ENCODE results near the gene RAB9A.
"Not testable (repeated sequence)": the region's sequence is repeated elsewhere in the genome, so short reads cannot be mapped to it uniquely, and the experiment has no call there.

RAB9A gene

DNA sequence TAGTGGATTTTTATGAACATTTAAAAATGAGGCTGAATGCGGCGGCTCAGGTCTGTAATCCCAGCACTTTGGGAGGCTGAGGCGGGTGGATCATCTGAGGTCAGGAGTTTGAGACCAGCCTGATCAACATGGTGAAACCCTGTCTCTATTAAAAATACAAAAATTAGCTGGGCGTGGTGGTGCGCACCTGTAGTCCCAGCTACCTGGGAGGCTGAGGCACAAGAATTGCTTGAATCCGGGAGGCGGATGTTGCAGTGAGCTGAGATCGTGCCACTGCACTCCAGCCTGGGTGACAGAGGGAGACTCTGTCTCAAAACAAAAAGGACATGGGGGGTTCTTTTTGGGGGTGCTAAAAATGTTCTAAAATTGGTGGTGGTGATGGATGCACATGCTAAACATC is 19.2 kb upstream of the RAB9A start:
- DNase-seq, ATAC-seq: not testable (repeated sequence)

DNA sequence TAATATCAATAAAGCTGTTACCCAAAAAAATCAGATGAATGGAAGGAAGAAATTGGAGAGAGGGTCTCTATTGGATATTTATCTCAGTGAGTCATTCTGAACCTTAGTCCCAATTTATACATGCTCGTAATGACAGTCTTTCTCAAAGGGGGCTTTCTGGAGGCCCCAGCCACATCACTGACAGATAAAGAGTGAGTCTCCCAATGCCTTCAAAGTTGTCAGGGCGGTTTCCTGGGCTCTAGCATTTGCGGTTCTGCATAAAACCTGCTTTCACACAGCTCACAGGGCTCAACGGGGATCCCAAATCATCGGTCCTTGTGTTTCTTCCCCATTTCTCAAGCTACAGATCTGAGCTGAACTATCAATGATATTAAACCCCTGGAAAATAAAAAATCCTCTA is 18.7 kb upstream of the RAB9A start:
- ATAC-seq (no peak), DNase-seq (no peak)

DNA sequence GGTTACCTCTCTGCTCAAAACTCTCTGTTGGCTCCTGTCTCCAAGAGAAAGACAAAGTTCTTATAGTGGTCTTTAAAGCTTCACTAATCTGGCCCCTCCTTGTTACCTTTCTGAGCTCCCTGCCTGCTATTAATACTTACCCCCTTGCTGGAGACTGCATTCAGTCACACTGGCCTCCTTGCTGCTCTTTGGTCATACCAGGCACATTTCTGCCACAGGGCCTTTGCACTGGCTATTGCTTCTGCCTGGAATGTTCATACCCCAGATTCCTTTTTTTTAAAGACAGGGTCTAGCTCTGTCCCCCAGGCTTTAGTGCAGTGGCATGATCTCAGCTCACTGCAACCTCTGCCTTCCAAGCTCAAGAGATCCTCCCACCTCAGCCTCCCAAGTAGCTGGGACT is 15.9 kb upstream of the RAB9A start:
- no peak for ATAC-seq

DNA sequence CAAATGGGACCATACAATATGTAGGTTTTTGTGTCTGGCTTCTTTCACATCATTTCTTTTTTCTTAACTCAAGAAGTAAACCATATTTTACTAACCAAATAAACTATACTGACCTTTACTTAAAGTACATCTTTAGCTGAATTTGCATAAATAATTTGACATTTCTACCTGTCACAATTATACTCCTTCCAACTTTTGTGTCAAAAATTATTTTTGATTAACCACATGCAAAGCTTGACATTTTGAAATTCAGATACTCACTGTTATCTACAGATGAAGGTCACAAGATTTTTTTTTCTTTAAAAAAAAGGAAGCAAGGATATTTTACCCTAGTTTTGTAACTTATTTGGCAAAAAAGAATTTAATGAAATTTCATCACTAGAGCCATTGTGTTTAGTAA is 12.0 kb upstream of the RAB9A start:
- ATAC-seq = no peak
- no peak for DNase-seq

More for the DNA sequence above, 15.9 kb upstream of the RAB9A start:
- no peak for DNase-seq

DNA sequence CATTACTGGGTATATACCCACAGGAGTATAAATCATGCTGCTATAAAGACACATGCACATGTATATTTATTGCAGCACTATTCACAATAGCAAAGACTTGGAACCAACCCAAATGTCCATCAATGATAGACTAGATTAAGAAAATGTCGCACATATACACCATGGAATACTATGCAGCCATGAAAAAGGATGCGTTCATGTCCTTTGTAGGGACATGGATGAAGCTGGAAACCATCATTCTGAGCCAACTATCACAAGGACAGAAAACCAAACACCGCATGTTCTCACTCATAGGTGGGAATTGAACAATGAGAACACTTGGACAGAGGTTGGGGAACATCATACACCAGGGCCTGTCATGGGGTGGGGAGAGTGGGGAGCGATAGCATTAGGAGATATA is 9.2 kb upstream of the RAB9A start:
- DNase-seq, ATAC-seq: not testable (repeated sequence)

DNA sequence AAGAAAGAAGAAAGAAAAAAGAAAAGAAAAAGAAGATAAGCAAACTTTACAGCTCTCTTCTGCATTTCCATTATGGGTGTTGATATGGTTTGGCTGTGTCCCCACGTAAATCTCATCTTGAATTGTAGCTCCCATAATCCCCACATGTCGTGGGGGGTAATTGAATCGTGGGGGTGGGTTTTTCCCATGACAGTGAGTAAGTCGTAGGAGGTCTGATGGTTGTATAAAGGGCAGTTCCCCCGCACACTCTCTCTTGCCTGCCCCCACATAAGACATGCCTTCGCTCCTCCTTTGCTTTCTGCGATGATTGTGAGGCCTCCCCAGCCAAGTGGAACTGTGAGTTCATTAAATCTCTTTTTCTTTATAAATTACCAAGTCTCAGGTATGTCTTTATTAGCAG is 7.3 kb upstream of the RAB9A start:
- DNase-seq (no peak), ATAC-seq (no peak)

DNA sequence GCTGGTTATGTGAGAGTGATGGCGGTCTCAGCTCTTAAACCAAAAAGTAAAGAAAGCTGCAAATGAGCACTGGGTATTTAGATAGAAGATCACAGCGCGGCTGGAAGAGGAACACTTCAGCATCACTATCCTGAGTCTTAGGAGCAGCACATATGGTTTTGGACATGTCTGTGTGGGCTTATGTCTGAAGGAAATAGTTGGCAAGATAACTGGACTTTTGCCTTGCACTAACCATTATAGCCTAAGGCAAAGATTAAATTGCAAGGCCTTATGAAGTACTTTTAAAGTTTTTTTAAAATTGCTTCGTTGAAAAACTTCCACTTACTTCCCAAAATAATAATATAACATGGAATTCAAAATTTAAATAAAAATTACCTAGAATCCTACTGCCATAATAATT is 4.6 kb upstream of the RAB9A start:
- DNase-seq (no peak), ATAC-seq (no peak)

DNA sequence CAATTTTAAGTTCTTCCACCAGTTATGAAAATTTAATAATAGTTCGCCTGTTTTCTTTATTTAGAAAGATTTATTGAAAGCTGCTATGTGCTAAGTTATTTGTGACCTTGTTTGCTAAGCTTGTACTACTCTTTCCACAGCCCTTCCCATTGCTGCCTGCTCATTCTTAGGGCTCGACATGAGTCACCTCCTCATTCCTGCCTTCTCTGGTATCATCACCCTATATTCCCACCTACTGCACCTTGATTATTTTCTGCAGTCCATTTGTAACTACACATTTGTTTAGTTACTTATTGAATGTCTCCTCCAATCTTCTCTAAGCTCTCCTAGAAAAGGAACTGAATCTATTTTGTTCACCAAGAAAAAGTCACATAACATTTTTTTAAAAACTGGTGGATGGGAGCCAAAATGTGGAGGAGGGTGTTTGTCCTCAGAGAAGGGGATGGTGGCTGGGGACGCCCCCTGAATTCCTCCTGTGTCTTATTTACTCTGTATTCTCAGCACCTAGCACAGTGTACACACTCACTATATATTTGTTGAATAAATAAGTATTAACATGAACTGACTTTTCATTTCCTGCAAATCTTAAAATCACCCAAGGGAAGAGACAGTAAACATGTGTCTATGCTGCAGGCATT is 3.7 kb upstream of the RAB9A start:
- no peak for DNase-seq
- no peak for ATAC-seq

DNA sequence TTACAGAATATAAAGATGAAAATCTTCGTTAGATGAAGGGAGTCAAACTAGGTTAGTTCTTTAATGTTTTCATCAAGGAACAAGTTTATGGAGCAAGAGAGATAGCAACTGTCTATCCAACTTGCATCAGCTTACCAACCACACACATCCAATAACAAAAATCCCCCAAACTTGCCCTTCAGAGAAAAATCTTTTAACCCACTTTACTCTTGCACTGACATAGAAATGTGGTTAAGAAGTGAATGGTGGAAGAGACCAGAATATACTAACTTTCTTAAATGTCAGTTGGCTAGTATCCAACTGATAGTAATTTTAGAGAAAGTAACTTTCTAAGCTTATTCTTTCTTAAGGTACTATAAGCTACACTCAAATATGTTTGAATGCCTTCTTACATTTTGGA is 1.7 kb upstream of the RAB9A start:
- ATAC-seq = peak; percentile 21
- DNase-seq = no peak

DNA sequence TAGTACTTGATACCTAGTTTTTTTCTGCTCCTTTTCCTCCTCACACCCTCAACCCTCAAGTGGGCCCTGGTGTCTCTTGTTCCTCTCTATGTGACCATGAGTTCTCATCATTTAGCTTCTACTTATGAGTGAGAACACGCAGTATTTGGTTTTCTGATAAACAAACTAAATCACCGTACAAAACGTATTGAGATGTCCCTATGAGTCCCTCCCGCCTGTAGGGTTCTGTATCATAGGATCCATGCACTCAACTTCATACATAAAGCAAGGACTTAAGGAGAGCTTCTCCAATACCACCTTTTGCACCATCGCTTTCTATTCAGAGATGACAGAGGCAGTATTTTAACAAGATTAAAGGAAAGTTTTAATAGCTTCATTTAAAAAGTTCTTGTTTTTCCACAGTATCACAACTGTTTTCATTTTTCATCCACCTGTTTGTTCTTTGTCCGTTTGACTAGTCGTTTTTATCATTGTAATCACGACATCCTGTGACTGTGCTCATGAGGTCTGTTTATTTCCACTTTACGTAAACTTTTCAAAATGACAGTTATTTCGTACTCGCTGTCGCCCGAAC is 457 bp upstream of the RAB9A start:
- DNase-seq = no peak
- ATAC-seq = peak; percentile 21

DNA sequence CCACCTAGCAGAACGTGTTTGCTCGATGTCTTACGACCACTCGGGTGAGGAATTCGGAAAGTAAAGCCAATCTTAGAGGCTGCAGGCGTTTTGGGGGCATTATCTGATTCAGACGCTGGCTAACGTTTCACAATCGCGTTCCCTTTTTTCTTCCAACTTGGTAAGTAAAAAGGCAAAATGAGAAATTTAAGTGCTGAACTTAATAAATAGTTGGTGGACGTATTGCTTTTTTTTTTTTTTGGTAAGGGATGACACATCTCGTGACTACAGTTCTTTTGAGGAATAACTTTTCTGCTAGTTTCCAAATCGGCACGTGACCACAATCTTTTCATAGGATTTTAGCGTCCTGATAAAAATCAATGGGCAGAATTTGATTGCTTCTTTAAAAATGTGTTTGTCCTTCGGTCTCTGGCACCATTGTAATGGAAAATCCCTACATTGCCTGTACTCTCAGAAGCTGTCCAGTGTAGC is 848 bp downstream of the RAB9A start:
- no peak for DNase-seq

DNA sequence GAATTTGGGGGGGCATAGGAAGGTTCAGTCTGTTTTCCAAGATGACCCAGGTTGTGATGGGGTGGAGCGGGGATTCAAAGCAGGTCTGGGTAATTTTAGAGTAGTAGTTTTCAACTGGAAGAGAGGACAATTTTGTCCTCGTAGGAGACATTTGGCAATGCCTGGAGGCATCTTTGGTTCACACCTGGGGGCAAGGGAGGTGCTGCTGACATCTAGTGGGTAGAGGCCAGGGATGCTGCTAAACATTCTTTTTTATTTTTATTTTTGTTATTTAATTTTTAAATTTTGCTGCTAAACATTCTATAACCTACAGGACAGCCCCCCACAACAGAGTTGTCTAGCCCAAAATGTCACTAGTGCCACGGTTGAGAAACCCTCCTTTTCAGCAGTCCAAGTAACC is 1.9 kb downstream of the RAB9A start:
- ATAC-seq (no peak), DNase-seq (no peak)

More for the DNA sequence above, 848 bp downstream of the RAB9A start:
- ATAC-seq = no peak

DNA sequence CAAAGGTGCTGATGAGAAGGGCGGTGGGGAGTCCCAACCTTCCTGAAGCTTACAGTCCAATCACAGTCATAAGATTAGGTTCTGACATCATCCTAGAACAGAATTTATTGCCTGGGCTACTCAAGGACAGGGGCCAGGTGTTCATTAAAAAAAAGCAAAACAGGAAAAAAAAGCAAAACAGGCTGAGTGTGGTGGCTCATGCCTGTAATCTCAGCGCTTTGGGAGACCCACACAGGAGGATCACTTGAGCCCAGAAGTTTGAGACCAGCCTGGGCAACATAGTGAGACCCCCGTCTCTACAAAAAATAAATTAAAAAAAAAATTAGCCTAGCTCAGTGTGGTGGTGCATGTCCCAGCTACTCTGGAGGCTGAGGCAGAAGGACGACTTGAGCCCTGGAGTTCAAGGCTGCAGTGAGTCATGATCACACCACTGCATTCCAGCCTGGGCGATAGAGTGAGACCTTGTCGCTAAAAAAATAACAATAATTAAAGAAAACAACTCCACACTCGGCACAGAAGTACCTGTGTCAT is 3.0 kb downstream of the RAB9A start:
- DNase-seq (no peak), ATAC-seq (no peak)

DNA sequence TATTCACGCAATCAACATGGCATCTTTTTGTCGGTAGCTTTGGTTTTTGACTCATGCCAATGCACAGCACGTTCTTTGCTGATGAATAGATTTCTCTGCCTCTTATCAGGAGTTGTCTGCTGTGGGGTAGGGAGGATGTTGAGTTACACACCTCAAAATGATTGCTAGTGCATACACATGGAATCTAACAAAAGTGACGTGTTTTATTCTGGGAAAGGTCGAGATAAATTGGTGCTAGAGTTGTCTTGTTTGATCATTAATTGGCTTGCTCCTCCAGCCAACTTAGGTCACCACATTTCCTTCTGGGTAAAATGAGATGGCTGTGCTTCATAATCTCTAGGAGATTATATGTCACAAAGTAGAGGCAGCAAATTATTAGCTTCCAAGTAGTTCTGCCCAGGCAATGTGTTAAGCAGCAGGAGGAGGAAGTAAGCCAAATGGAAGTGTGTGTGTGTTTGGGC is 3.9 kb downstream of the RAB9A start:
- ATAC-seq (no peak), DNase-seq (no peak)

DNA sequence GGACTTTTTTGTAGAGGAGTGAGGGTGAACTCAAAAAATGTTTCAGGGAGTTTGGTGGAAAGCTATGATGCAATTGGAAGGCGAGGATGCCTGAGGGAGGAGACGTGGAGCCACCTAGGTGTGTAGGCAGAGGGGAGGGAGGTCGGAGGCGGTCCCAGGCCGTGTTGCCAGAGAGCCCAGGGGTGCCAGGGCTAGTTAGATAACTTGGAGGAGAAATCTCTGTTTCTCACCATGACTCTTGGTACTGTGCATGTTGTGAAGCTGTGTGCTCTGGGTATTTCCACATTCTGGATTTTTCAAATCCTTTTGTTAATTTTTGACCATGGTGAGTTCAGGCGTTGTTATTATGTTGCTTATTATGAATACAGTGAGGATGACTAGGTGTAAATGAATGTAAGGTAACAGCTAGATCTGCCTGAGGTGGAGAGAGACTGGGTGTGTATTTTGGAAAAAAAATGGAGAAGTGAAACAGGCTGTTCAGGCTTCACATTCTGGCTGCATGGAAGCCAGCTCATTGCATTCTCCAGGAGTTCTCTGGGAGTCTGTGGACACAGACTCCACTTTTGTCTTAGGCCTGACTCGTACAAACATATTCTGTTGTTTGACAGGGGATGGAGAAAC is 4.5 kb downstream of the RAB9A start:
- DNase-seq (no peak), ATAC-seq (no peak)

DNA sequence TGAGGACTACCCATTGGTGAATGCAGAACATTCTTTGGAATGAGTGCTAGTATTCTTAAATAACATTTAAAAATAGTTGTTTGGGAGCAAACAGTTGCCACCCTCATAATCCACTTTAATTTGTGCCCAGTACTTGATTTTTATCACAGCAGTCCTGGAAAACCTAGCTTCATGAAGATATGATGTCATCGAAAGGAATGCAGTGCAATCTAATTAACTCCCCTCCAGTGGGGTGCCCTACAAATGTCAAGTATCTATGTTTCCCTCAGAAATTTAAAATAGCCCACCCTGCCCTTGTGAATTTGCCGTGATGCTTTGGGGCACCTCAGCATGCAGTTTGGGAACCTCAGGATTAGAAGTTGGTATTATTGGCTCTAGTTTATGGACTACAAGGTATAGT is 5.4 kb downstream of the RAB9A start:
- DNase-seq = no peak
- ATAC-seq = no peak

DNA sequence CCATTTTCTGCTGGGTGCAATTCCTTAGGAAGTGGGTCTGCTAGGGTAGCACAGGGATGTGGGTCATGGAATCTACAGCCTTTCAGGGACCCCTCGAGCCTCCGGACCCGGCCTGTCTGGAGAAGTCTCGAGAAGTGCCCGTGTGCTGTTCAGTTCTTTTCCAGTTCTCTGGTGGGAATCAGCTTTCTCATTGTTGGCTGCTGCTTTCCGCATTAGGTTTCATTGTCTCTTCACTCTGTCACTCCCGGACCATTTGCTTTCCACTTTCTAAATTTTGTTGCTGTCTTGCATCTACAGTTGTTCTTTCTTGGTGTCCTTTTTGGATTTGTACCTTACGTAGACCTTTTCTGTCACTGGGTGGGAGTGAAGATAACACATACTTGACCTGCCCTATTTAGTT is 6.1 kb downstream of the RAB9A start:
- DNase-seq (no peak), ATAC-seq (no peak)

DNA sequence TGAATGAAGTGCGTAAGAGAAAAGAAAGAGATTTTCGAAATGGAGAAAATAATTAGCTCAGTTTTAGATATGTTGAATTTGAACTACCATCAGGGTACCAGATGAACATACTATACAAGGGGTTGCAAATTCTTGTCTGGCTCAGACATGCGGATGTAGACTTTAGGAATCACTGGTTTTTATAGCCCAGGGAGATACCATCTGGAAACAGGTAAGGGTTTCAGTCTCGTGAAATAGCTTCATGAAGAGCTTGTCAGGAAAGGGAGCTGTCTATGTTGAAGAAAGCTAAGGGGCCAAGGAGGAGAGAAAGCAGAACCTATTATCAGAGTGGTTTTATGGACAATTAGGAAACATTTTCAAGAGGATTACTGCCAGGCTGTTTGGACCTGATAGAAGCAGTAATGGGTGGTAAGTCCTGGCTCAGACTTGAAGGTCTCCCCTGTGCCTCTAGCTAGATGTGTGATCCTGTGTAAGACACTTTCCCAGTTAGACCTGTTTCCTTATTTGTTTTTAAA is 6.7 kb downstream of the RAB9A start:
- DNase-seq = no peak
- ATAC-seq = no peak

DNA sequence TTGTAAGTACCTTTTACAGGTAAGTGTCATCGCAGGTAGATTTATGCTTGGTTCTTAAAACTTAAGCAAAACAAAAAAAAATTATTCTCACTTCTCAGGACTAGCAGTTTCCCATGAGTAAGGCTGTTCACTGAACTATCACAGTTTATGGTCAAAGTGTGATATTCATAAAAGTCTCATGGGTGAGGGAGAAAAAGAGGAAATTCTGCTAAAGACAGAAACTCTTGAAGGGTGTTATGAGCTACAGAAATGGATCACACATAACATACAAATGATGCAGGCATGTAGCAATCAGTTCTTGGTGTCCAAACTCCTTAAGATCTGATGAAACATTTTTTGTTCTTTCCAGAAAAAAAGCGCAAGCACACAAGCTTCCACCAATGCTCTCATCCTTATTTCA is 8.5 kb downstream of the RAB9A start:
- ATAC-seq (peak; percentile 32), DNase-seq (no peak)

DNA sequence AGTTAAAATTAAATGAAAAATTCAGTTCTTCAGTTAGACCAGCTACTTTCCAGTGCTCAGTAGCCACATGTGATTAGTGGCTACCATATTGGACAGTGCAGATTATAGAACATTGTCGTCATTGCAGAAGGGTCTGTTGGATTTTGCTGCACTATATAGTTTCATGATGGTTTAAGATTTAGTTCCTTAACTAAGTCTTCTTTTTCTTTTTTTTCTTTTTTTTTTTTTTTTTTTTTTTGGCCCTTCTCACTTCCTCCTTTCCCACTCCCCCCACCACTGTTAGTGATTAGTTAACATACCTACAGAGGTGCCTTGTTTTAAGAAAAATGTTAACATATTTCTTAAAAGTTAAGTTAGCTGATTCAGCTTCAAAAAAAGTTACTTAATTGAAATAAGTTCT is 9.0 kb downstream of the RAB9A start:
- DNase-seq (no peak), ATAC-seq (no peak)

DNA sequence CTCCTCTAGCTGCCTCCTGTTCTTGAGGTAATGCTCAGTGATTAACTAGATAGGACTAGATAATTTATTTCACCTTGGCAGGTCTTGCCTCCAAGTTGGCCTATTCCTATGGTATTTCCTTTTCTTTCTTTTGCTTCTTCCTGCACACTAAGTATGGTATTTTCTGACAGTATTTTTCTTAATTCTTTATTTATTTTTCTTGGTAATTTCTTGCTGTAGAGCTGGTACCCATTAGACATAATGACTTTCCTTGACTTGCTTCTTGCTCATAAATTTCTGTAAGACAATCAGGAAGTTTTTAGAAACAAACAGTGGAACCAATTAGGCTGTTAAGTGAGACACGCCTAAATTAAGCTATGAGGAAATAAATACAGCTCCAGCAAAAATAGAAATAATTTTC is 9.5 kb downstream of the RAB9A start:
- no peak for ATAC-seq
- DNase-seq = no peak

DNA sequence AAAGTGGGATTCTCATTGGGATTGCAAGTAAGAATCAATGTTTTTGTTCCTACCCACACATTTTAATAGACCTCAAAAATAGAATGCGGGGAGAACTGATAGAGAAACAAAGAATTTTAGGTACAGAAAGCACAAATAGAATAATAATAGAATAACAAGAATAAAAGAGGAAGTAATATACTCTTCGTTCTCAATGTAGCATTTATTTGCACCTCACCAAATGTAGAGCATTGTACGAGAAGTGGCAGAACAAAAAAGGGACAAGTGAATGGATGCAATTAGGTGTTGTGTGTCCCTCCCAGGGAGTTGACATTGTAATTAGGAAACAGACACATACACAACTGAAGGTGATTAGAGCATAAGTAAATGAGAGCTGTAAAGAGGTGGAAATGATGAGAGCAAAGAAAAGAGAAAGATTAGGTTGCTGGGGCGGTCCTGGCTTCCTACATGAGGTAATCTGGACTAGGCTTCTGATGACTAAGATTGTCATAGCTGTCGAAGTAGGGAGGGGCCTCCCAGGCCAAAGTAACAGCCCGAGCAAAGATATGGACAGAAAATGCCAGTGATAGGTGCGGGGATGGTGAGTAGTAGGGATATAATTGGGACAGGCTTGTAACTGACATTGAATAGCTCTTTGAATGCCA is 10.4 kb downstream of the RAB9A start:
- DNase-seq = no peak
- ATAC-seq = peak; percentile 46

DNA sequence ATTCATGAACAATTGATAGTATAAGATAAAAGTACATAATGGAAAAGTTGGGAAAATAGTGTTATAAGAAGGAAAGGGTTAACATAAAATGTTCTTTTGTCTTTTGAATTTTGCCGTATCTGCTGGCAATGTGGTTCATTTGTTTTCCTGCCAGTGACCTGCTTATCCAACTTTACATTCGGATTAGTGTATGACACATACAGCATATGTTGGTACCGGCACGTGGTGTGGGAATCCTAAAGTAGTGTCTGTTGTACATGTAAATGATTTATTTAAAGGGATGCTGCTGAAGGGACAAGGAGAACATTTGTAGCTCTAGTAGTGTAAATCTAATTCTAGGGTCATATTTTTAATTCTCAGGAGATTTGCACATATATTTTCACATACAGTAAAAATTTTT is 11.5 kb downstream of the RAB9A start:
- ATAC-seq (no peak), DNase-seq (no peak)
